Esophagus (tissue), 2 donors: ENCODE results near the gene TOMM34. TPM values are rescaled to one million over a fixed set of nuclear protein-coding genes. Genes with fewer than 3 reads are reported as not detected.

Experiments
- H3K27ac ChIP-seq, 2 donors: one replicate each; pipeline ENCODE4 v1.5.1; 2013; ENCODE audit warnings: low read depth in 2 of 2, mild to moderate bottlenecking in 2 of 2, inconsistent platforms in 1 of 2, low read length in 1 of 2, moderate library complexity in 1 of 2
- H3K27me3 ChIP-seq, 2 donors: one replicate each; pipeline ENCODE4 v1.6.1; 2013; ENCODE audit warnings: low read length in 2 of 2, control low read depth in 1 of 2, mild to moderate bottlenecking in 1 of 2; ENCODE audit not compliant: insufficient read depth in 2 of 2, control insufficient read depth in 1 of 2
- H3K36me3 ChIP-seq, 2 donors: one replicate each; pipeline ENCODE4 v1.6.1; 2013; ENCODE audit warnings: low read length in 1 of 2; ENCODE audit not compliant: control insufficient read depth in 2 of 2, insufficient read depth in 2 of 2
- H3K4me1 ChIP-seq, 2 donors: one replicate each; pipeline ENCODE4 v1.6.1; 2013; ENCODE audit warnings: low read length in 1 of 2; ENCODE audit not compliant: control insufficient read depth in 2 of 2, insufficient read depth in 2 of 2
- H3K4me3 ChIP-seq, 2 donors: one replicate each; pipeline ENCODE4 v1.5.1; 2013; ENCODE audit warnings: low read length in 2 of 2, mild to moderate bottlenecking in 2 of 2, low read depth in 1 of 2, moderate library complexity in 1 of 2
- H3K9me3 ChIP-seq, 2 donors: one replicate each; pipeline ENCODE4 v1.6.1; 2013; ENCODE audit warnings: mild to moderate bottlenecking in 2 of 2, low read depth in 1 of 2, low read length in 1 of 2, moderate library complexity in 1 of 2; ENCODE audit not compliant: control insufficient read depth in 2 of 2, insufficient read depth in 1 of 2
- WGBS, 2 donors: extraction: QIAGEN DNeasy Blood & Tissue Kit; methylation state at CpG; one replicate each; pipeline ENCODE4 v1.1.7; 2013; 5-methylcytosine and 5-hydroxymethylcytosine counted together
- polyA plus RNA-seq, 2 donors: library from polyadenylated mRNA; stranded (reverse); fragments of 200-250 nt; gene quantifications; one replicate each; pipeline ENCODE4 v1.2.3, GENCODE V29; 2013
- donor health status: healthy with polysubstance abuse.
- donor health status: Bipolar disorder and iron deficiency.

The TOMM34 gene
- 10 to 100 TPM in 1 of 2 donors, 1 to 10 TPM in 1; 6.4 to 18.5 TPM for polyA plus RNA-seq

DNA sequence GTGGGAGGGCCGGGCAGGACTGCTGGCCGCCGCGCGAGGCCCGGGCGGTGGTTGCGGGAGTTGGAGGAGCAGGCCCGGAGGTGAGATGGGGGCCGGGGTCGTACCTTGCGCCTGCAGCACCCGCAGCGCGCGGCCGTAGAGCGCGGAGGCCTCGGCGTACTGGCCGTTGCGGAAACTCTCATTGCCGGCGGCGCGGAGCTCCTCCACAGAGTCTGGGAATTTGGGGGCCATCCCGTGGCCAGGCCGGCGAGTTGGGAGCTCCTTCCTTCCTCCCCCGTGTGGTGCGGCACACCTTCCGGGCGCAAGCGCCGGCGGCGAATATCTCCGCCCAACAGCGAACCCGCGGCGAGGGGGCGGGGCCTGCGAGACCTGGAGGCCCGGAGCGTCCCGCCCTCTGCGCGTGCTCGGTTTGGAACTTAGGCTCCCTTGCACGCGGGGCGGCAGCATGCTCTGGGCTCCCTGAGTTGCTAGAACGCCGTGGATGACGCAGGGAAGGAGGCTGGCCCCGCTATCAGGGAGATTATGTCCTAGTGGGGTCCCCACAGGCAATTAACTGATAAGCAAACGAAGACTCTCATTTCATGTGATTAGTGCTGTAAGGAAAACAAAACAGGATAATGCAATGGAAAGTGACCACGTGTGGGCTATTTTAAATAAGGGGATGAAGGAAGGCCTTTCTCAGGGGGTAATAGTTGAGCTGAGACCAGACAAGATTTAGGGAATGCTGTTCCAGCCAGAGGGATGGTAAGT is at the start of gene TOMM34:
Gene TOMM34, minus strand, starts transcription at position 295 of the 750 bp plus-strand sequence. Its CDS starts 64 bp downstream, at position 231.
- peaks cover 0 to 3% of the 10 kb centered on the region in 2 donors for H3K36me3 ChIP-seq
- no peaks in the 10 kb centered on the region for H3K27me3 ChIP-seq
- H3K9me3 ChIP-seq: no peaks in the 10 kb centered on the region
- peak within 1 kb of the TSS; percentile 76 to 91 for H3K4me3 ChIP-seq
- H3K4me1 ChIP-seq: peaks cover 0 to 2% of the 10 kb centered on the region in 2 donors
- peak within 1 kb of the TSS; percentile 61 to 89 for H3K27ac ChIP-seq
- 0% methylated on average over 45 to 60 of the region's 60 CpGs for WGBS, 2 donors

GRCh38 chr20:45008521-45009049 is 48.4 kb upstream of the TOMM34 start:
- H3K27ac ChIP-seq: no peak overlapping the region
- H3K27me3 ChIP-seq: no peaks in the 10 kb centered on the region
- H3K4me3 ChIP-seq: no peak overlapping the region
- no peaks in the 10 kb centered on the region for H3K9me3 ChIP-seq
- no peaks in the 10 kb centered on the region for H3K4me1 ChIP-seq
- peaks cover 0 to 5% of the 10 kb centered on the region in 2 donors for H3K36me3 ChIP-seq

DNA sequence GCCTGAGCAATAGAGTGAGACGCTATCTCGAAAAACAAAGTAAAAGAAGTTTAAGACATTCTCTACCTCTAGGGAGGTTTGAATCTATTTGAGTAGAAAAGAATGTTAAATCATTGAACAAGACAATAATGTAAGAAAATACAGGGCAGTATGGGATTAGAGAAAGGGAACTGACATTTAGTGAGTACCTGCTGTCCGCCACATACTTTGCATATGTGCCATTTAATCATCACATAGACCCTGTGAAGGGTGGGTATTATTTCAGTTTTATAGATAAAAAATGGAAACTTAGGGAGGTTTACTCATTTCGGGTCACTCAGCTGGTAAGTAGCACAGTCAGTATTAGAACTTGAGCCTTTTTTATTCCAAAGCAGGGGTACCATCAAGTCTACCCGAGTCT is 37.5 kb upstream of the TOMM34 start:
- Histone ChIP-seq H3K27ac (no peak overlapping the region), H3K4me3 (no peak overlapping the region), H3K9me3 (no peaks in the 10 kb centered on the region), H3K27me3 (no peaks in the 10 kb centered on the region), H3K4me1 (no peaks in the 10 kb centered on the region), H3K36me3 (peaks cover 8 to 15% of the 10 kb centered on the region in 2 donors)
- WGBS, 2 donors: 93 to 96% methylated on average over 5 of the region's 5 CpGs

GRCh38 chr20:44997171-44997570 is 37.0 kb upstream of the TOMM34 start:
- H3K36me3 ChIP-seq: peaks cover 8 to 15% of the 10 kb centered on the region in 2 donors
- no peak overlapping the region for H3K27ac ChIP-seq
- H3K4me1 ChIP-seq: no peaks in the 10 kb centered on the region
- WGBS, 2 donors: 94 to 96% methylated on average over 6 of the region's 6 CpGs
- H3K9me3 ChIP-seq: no peaks in the 10 kb centered on the region
- H3K27me3 ChIP-seq: no peaks in the 10 kb centered on the region
- no peak overlapping the region for H3K4me3 ChIP-seq

GRCh38 chr20:44993343-44993742 is 33.1 kb upstream of the TOMM34 start:
- Histone ChIP-seq H3K27me3 (no peaks in the 10 kb centered on the region), H3K27ac (no peak overlapping the region), H3K9me3 (no peaks in the 10 kb centered on the region), H3K4me1 (no peaks in the 10 kb centered on the region), H3K4me3 (no peak overlapping the region), H3K36me3 (peaks cover 5 to 13% of the 10 kb centered on the region in 2 donors)
- 78 to 84% methylated on average over 3 of the region's 3 CpGs for WGBS, 2 donors

- no peaks in the 10 kb centered on the region for H3K27me3 ChIP-seq
- no peaks in the 10 kb centered on the region for H3K4me1 ChIP-seq
- no peaks in the 10 kb centered on the region for H3K9me3 ChIP-seq
- H3K4me3 ChIP-seq: no peak overlapping the region
- H3K36me3 ChIP-seq: peaks cover 0 to 2% of the 10 kb centered on the region in 2 donors
- H3K27ac ChIP-seq: no peak overlapping the region
Measured at GRCh38 chr20:44990957-44991356, 30.8 kb upstream of the TOMM34 start.

DNA sequence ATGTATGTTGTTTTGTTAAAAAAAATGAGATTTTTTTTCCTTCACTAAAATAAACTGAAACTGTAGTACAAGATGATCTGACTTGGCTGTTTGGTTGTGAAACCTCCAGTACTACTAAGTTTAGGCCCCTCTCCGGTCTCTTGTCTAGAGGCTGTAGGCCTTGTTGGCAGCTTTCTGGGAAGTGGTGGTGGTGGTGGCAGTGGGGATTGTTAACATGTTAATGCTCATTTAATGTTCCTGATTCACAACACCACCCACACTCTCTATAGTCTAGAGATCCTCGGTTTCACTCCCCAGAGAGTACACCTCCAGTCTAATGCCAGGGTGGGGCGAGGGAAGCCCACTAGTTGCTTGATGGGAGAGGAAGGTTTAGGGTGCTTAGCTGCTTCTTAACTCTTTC is 30.2 kb upstream of the TOMM34 start:
- WGBS, 2 donors: 54 to 64% methylated on average over 3 of the region's 3 CpGs
- no peaks in the 10 kb centered on the region for H3K27me3 ChIP-seq
- H3K4me1 ChIP-seq: no peaks in the 10 kb centered on the region
- no peaks in the 10 kb centered on the region for H3K36me3 ChIP-seq
- no peaks in the 10 kb centered on the region for H3K9me3 ChIP-seq
- no peak overlapping the region for H3K4me3 ChIP-seq
- peak overlapping the region in 1 of 2 donors; percentile 24 for H3K27ac ChIP-seq

DNA sequence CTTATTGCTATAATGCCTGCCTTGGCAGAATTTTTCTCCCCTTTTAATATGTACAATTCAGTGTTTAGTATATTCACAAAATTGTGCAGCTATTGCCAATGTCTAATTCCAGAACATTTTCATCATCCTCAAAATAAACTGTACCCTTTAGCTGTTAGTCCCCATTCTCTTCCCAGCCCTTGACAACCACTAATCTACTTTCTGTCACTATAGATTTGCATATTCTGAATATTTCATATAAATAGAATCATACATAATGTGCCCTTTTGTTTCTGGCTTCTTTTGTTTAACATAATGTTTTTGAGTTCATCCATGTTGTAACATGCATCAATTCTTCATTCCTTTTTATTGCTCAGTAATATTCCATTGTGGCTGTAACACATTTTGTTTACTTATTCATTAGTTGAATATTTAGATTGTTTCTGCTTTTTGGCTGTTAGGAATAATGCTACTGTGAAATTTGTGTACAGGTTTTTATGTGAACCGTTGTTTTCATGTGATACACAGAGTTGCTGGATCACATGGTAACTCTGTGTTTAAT is 28.5 kb upstream of the TOMM34 start:
- whole genome bisulfite sequencing, 2 donors: 87 to 100% methylated on average over 1 of the region's 1 CpG
- no peak overlapping the region for H3K27ac ChIP-seq
- H3K27me3 ChIP-seq: no peaks in the 10 kb centered on the region
- H3K4me1 ChIP-seq: no peaks in the 10 kb centered on the region
- no peak overlapping the region for H3K4me3 ChIP-seq
- H3K9me3 ChIP-seq: no peaks in the 10 kb centered on the region
- H3K36me3 ChIP-seq: no peaks in the 10 kb centered on the region

- H3K36me3 ChIP-seq: no peaks in the 10 kb centered on the region
- H3K4me1 ChIP-seq: no peaks in the 10 kb centered on the region
- WGBS, 2 donors: 94 to 97% methylated on average over 7 of the region's 7 CpGs
Measured at GRCh38 chr20:44983093-44983674, 23.0 kb upstream of the TOMM34 start.

More at GRCh38 chr20:44983093-44983674, 23.0 kb upstream of the TOMM34 start:
- H3K9me3 ChIP-seq: no peaks in the 10 kb centered on the region
- H3K27me3 ChIP-seq: no peaks in the 10 kb centered on the region
- H3K27ac ChIP-seq: no peak overlapping the region
- H3K4me3 ChIP-seq: no peak overlapping the region
